Left colon (tissue), 2 donors: Measurements from ENCODE around the gene ZNF626. TPM values are rescaled to one million over a fixed set of nuclear protein-coding genes. Genes with fewer than 3 reads are reported as not detected.

Source experiments
- total RNA-seq, 2 donors: library from RNA; stranded (reverse); fragmentation: NEBNext Ultra II Directional; extraction: Animal tissue kit (Norgen Biotek cat#: 25700); gene quantifications; one replicate each; pipeline ENCODE4 v1.2.1, GENCODE V29; 2021
- donor health status: DM: no; HTN: no; CAD: no.
- donor health status: DM: yes; HTN: yes; CAD: no.

ZNF626 gene
- total RNA-seq, 2 donors from 2014 or later: 2.2 to 3.1 TPM

Other genes starting within 250 kb of the ZNF626 start
- gene ZNF737, start 95.8 kb downstream of the ZNF626 start, total RNA-seq: 1 to 10 TPM; 8.7 TPM
- gene ZNF66, start 114.7 kb upstream of the ZNF626 start, total RNA-seq: 1 to 10 TPM; 4.1 to 5.9 TPM